H1 (cell line): Measurements from ENCODE around the gene IL18R1. TPM values are rescaled to one million over a fixed set of nuclear protein-coding genes. Genes with fewer than 3 reads are reported as not detected.

Experiments used
- BCL11A ChIP-seq, 2 experiments: IDR thresholded peaks; one replicate each; pipeline ENCODE4 v1.6.1; 2011; ENCODE audit warnings: low read depth in 2 of 2, low read length in 2 of 2, mild to moderate bottlenecking in 2 of 2
- CHD7 ChIP-seq: fragments of 300-600 bp; sonication (generic); IDR thresholded peaks from 2 replicates; pipeline ENCODE4 v1.7.1; 2012; ENCODE audit warnings: low read length, moderate library complexity, mild to moderate bottlenecking, inconsistent platforms; ENCODE audit not compliant: insufficient replicate concordance
- POLR2AphosphoS5 ChIP-seq: IDR thresholded peaks from 2 replicates; pipeline ENCODE4 v1.6.1; 2011; ENCODE audit warnings: low read depth, low read length
- SAP30 ChIP-seq: fragments of 300-600 bp; sonication (generic); IDR thresholded peaks from 2 replicates; pipeline ENCODE4 v1.7.1; 2012; ENCODE audit warnings: low read length, moderate library complexity, mild to moderate bottlenecking, inconsistent platforms; ENCODE audit not compliant: insufficient read depth, insufficient replicate concordance
- SP1 ChIP-seq: IDR thresholded peaks from 2 replicates; pipeline ENCODE4 v1.6.1; 2011; ENCODE audit warnings: low read depth, low read length
- polyA plus RNA-seq, 7 experiments: library from polyadenylated mRNA; depleted of rRNA in 3 of 7; stranded (reverse) in 5 of 7; unstranded in 2 of 7; fragments of >200 nt in 5 of 7; fragments of 200-250 nt in 2 of 7; gene quantifications; 1 replicate in 5 of 7; 2 replicates in 1 of 7; 4 replicates in 1 of 7; pipeline versions ENCODE4 v1.2.1 to v1.2.3, GENCODE V29; 2011 to 2013; ENCODE audit warnings: missing spikeins in 2 of 7, mixed read lengths in 2 of 7
- total RNA-seq: library from RNA; stranded (reverse); fragmentation: NEBNext Ultra II Directional; extraction: Animal tissue kit (Norgen Biotek cat#: 25700); gene quantifications from 2 replicates; pipeline ENCODE4 v1.2.1, GENCODE V29; 2021
- TF ChIP-seq, protein P1 (sequence below), 3 experiments: IDR thresholded peaks; 1 replicate in 2 of 3; 2 replicates in 1 of 3; pipeline versions ENCODE4 v1.5.1 to v1.6.1; 2011; ENCODE audit warnings: low read length in 3 of 3, mild to moderate bottlenecking in 3 of 3, inconsistent platforms in 2 of 3, low read depth in 1 of 3, moderate library complexity in 1 of 3; ENCODE audit not compliant: insufficient read depth in 1 of 3; ENCODE audit errors: control extremely low read depth in 1 of 3

IL18R1 gene
- total and polyA plus RNA-seq, 2 of the 8 experiments (the other 6 are each of a cell fraction or from before 2014, with no cell fraction given): 0.54 TPM; not detected in 1

DNA sequence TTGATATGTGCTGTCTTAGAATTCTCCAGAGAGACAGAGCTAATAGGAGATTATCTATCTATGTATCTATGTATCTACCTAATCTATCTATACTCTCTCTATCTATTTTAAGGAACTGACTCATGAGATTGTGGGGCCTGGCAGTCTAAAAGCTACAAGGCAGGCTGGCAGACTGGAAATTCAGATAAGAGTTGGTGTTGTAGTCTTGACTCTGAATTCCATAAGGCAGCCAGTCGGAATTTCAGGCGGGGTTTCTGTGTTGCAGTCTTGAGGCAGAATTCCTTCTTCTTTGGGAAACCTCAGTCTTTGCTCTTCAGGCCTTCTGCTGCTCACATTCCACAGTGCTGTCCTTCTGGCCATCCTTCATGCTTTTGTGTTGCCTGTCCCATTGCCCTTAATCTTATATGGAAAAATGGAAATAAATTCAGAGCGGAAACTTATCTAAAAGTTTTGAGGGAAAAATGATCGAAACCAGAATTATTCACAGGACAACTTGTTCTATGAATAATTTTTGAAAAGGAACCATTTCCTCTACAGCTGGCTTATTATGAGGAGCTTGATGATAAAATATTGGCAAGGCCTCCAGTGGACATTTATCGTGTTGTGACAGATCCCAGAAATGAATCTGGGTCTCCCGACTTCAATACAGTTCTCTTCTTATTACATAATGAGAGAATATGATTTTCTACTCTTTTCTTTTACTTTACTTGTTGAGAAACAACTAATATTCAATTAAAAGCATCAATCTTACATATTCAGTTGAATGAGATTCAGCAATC, 33.5 kb upstream of the IL18R1 start (continued):
- TF ChIP-seq CHD7 (no peak), BCL11A (IDR thresholded peaks at IDR 0.05; ENCODE audit: low read depth in 2 of 2, low read length in 2 of 2) (no peak), SAP30 (no peak), POLR2AphosphoS5 (no peak), SP1 (no peak)
- TF ChIP-seq, protein P1, sequence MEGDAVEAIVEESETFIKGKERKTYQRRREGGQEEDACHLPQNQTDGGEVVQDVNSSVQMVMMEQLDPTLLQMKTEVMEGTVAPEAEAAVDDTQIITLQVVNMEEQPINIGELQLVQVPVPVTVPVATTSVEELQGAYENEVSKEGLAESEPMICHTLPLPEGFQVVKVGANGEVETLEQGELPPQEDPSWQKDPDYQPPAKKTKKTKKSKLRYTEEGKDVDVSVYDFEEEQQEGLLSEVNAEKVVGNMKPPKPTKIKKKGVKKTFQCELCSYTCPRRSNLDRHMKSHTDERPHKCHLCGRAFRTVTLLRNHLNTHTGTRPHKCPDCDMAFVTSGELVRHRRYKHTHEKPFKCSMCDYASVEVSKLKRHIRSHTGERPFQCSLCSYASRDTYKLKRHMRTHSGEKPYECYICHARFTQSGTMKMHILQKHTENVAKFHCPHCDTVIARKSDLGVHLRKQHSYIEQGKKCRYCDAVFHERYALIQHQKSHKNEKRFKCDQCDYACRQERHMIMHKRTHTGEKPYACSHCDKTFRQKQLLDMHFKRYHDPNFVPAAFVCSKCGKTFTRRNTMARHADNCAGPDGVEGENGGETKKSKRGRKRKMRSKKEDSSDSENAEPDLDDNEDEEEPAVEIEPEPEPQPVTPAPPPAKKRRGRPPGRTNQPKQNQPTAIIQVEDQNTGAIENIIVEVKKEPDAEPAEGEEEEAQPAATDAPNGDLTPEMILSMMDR (IDR thresholded peaks at IDR 0.05; ENCODE audit: control extremely low read depth in 1 of 3, insufficient read depth in 1 of 3, low read depth in 1 of 3, low read length in 3 of 3): no peak
